T47D (cell line): ENCODE results near the gene SLC6A13.

ENCODE experiments used
- DNase-seq, 2 experiments: peaks; one replicate each; pipeline versions ENCODE4 v3.0.0 to v3.0.0-alpha.2; 2011 to 2012; ENCODE audit warnings: low read depth in 1 of 2, low spot score in 1 of 2
- JUND ChIP-seq: IDR thresholded peaks from 2 replicates; pipeline ENCODE4 v1.6.1; 2012; ENCODE audit warnings: low read depth
- in situ Hi-C: cut with HindIII; loops from 2 replicates; pipeline ENCODE4 v1.10.0; 2016; ENCODE audit warnings: low sequenced_read_pairs, low pct_unique_long_range_greater_than_20kb

Gene SLC6A13

GRCh38 chr12:171276-171675 lies 91.4 kb downstream of the SLC6A13 start:
- DNase-seq: no peak
- TF ChIP-seq JUND: no peak
- in situ Hi-C loops: no loop called here
